CD14-positive monocyte (primary cell): ENCODE results near the gene VPS8. TPM values are rescaled to one million over a fixed set of nuclear protein-coding genes. Genes with fewer than 3 reads are reported as not detected.

Source experiments
- DNase-seq, 3 donors: peaks; one replicate each; pipeline ENCODE4 v3.0.0-alpha.2; 2011 to 2022
- H2AFZ ChIP-seq: 2 replicates; pipeline ENCODE4 v1.6.0; 2012; ENCODE audit warnings: mild to moderate bottlenecking, low read depth, low read length, inconsistent platforms; ENCODE audit not compliant: insufficient read depth, poor library complexity, severe bottlenecking
- H3K27ac ChIP-seq, 2 donors: 1 replicate in 1 of 2; 2 replicates in 1 of 2; pipeline ENCODE4 v1.5.1; 2012 to 2013; ENCODE audit warnings: low read length in 2 of 2, control low read depth in 1 of 2, inconsistent platforms in 1 of 2, low read depth in 1 of 2, mild to moderate bottlenecking in 1 of 2
- H3K27me3 ChIP-seq, 2 donors: one replicate each; pipeline versions ENCODE4 v1.6.0 to v1.6.1; 2011 to 2013; ENCODE audit warnings: low read length in 2 of 2; ENCODE audit not compliant: control insufficient read depth in 2 of 2, insufficient read depth in 2 of 2
- H3K36me3 ChIP-seq, 2 donors: replicated peaks in 1 of 2; 1 replicate in 1 of 2; 2 replicates in 1 of 2; pipeline versions ENCODE4 v1.5.1 to v1.6.1; 2012 to 2013; ENCODE audit warnings: low read length in 2 of 2, control low read depth in 1 of 2, inconsistent platforms in 1 of 2, mild to moderate bottlenecking in 1 of 2; ENCODE audit not compliant: insufficient read depth in 2 of 2, control insufficient read depth in 1 of 2
- H3K4me1 ChIP-seq, 2 donors: 1 replicate in 1 of 2; 2 replicates in 1 of 2; pipeline versions ENCODE4 v1.5.1 to v1.6.1; 2012 to 2013; ENCODE audit warnings: low read length in 2 of 2, control low read depth in 1 of 2, inconsistent platforms in 1 of 2, mild to moderate bottlenecking in 1 of 2, moderate library complexity in 1 of 2; ENCODE audit not compliant: insufficient read depth in 2 of 2, control insufficient read depth in 1 of 2
- H3K4me2 ChIP-seq: replicated peaks from 2 replicates; pipeline ENCODE3; 2012; ENCODE audit warnings: low read length, moderate library complexity, mild to moderate bottlenecking; ENCODE audit not compliant: poor library complexity, severe bottlenecking; ENCODE audit errors: extremely low read depth
- H3K4me3 ChIP-seq, 3 experiments: fragments of 200-600 bp in 1 of 3; sonication (generic) in 1 of 3; replicated peaks in 1 of 3; 1 replicate in 2 of 3; 2 replicates in 1 of 3; pipeline ENCODE4 v1.5.1; 2011 to 2013; ENCODE audit warnings: low read length in 3 of 3, mild to moderate bottlenecking in 3 of 3, control low read depth in 2 of 3, low read depth in 2 of 3, inconsistent platforms in 1 of 3, moderate library complexity in 1 of 3
- H3K79me2 ChIP-seq: 2 replicates; pipeline ENCODE4 v1.6.0; 2012; ENCODE audit warnings: mild to moderate bottlenecking, control low read depth, inconsistent platforms, low read length, moderate library complexity; ENCODE audit not compliant: insufficient read depth
- H3K9ac ChIP-seq: 2 replicates; pipeline ENCODE4 v1.6.0; 2017; ENCODE audit warnings: low read length, mild to moderate bottlenecking; ENCODE audit not compliant: insufficient read depth, poor library complexity, severe bottlenecking
- H3K9me3 ChIP-seq, 2 donors: replicated peaks in 1 of 2; 1 replicate in 1 of 2; 2 replicates in 1 of 2; pipeline versions ENCODE4 v1.5.1 to v1.6.1; 2012 to 2013; ENCODE audit warnings: low read length in 2 of 2, control low read depth in 1 of 2; ENCODE audit not compliant: control insufficient read depth in 1 of 2, insufficient read depth in 1 of 2
- H4K20me1 ChIP-seq: 2 replicates; pipeline ENCODE4 v1.6.0; 2012; ENCODE audit warnings: mild to moderate bottlenecking, low read length, control low read depth, moderate library complexity; ENCODE audit not compliant: insufficient read depth
- H3K27ac Mint-ChIP-seq, 7 donors: one replicate each; pipeline ENCODE4 v1.8.0; 2020; ENCODE audit warnings: mild to moderate bottlenecking in 7 of 7, mixed read lengths in 7 of 7, moderate library complexity in 6 of 7, inconsistent platforms in 2 of 7
- H3K27me3 Mint-ChIP-seq, 3 donors: one replicate each; pipeline ENCODE4 v1.8.0; 2021 to 2022; ENCODE audit warnings: low read depth in 3 of 3, mild to moderate bottlenecking in 3 of 3, mixed read lengths in 3 of 3, moderate library complexity in 3 of 3, inconsistent platforms in 1 of 3
- H3K36me3 Mint-ChIP-seq, 2 donors: one replicate each; pipeline ENCODE4 v1.8.0; 2020; ENCODE audit warnings: mixed read lengths in 2 of 2, inconsistent platforms in 1 of 2, mild to moderate bottlenecking in 1 of 2
- H3K4me1 Mint-ChIP-seq: one replicate; pipeline ENCODE4 v1.8.0; 2020; ENCODE audit warnings: mild to moderate bottlenecking, mixed read lengths
- H3K4me3 Mint-ChIP-seq, 2 donors: one replicate each; pipeline ENCODE4 v1.8.0; 2020; ENCODE audit warnings: mild to moderate bottlenecking in 2 of 2, mixed read lengths in 2 of 2, moderate library complexity in 1 of 2
- H3K9me3 Mint-ChIP-seq, 7 donors: one replicate each; pipeline ENCODE4 v1.8.0; 2020 to 2022; ENCODE audit warnings: mixed read lengths in 7 of 7, mild to moderate bottlenecking in 6 of 7, moderate library complexity in 6 of 7, inconsistent platforms in 2 of 7
- WGBS: methylation state at CpG from one replicate; pipeline ENCODE4 v1.1.5; 2013; ENCODE audit warnings: missing lambda C conversion rate; ENCODE audit not compliant: insufficient coverage; 5-methylcytosine and 5-hydroxymethylcytosine counted together
- intact Hi-C, 2 donors: fragments of 100-400 bp; cut with micrococcal nuclease; formaldehyde crosslinking; loops; one replicate each; pipeline versions ENCODE4 v1.15.0 to v1.15.1; 2023
- polyA plus RNA-seq, 3 donors: library from polyadenylated mRNA; depleted of rRNA in 1 of 3; unstranded in 2 of 3; stranded (reverse) in 1 of 3; fragments of 300-500 nt in 2 of 3; fragments of >200 nt in 1 of 3; fragmentation: Illumina TruSeq in 2 of 3; gene quantifications; 1 replicate in 2 of 3; 2 replicates in 1 of 3; pipeline ENCODE4 v1.2.3, GENCODE V29; 2012 to 2021
- TF ChIP-seq, protein P1 (sequence below): fragments of 200-600 bp; IDR thresholded peaks from one replicate; pipeline ENCODE4 v1.8.0; 2022; ENCODE audit warnings: antibody characterized with exemption, mild to moderate bottlenecking

The VPS8 gene
- polyA plus RNA-seq, 3 donors: 22.0 to 42.3 (median 29.2) TPM

DNA sequence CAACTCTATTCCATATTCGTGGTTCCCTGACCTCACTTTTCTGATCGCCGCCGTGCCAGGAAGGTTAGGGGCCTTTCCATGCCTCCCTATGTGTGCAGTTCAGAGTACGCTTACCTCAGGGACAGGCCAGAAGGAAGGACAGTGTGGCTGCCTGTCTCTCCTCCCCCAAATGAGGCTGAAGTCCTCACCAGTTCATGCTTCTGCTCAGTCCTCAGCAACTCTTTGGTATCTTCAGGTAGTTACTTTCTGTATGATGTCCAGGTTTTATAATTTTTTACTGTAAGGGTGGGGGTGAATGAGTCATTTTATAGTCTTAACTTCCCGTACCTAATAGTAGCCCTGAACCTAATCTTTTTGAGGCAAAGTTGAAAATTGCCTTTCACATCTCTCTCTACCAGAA, 98.7 kb downstream of the VPS8 start:
- H2AFZ ChIP-seq: no peak overlapping the region
- no peaks in the 10 kb centered on the region for H3K27me3 Mint-ChIP-seq
- H3K4me3 Mint-ChIP-seq: no peak overlapping the region
- TF ChIP-seq, protein P1, sequence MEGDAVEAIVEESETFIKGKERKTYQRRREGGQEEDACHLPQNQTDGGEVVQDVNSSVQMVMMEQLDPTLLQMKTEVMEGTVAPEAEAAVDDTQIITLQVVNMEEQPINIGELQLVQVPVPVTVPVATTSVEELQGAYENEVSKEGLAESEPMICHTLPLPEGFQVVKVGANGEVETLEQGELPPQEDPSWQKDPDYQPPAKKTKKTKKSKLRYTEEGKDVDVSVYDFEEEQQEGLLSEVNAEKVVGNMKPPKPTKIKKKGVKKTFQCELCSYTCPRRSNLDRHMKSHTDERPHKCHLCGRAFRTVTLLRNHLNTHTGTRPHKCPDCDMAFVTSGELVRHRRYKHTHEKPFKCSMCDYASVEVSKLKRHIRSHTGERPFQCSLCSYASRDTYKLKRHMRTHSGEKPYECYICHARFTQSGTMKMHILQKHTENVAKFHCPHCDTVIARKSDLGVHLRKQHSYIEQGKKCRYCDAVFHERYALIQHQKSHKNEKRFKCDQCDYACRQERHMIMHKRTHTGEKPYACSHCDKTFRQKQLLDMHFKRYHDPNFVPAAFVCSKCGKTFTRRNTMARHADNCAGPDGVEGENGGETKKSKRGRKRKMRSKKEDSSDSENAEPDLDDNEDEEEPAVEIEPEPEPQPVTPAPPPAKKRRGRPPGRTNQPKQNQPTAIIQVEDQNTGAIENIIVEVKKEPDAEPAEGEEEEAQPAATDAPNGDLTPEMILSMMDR: no peak
- H3K79me2 ChIP-seq: no peaks in the 10 kb centered on the region
- no peaks in the 10 kb centered on the region for H3K9me3 ChIP-seq
- H3K36me3 ChIP-seq: peaks cover 41 to 96% of the 10 kb centered on the region in 2 donors
- peaks cover 67 to 77% of the 10 kb centered on the region in 2 donors for H3K36me3 Mint-ChIP-seq
- H3K9ac ChIP-seq: no peak overlapping the region
- peak overlapping the region in 1 of 7 donors; percentile 11 for H3K27ac Mint-ChIP-seq
- no peaks in the 10 kb centered on the region for H3K27me3 ChIP-seq
- no peaks in the 10 kb centered on the region for H3K9me3 Mint-ChIP-seq
- no peaks in the 10 kb centered on the region for H3K4me1 ChIP-seq
- no peak overlapping the region for H3K27ac ChIP-seq
- no peak overlapping the region for H3K4me2 ChIP-seq
- intact Hi-C loops: no loop called here
- H3K4me3 ChIP-seq: no peak overlapping the region
- DNase-seq: no peak
- WGBS: 92% methylated on average over 4 of the region's 6 CpGs
- H4K20me1 ChIP-seq: peaks cover 3% of the 10 kb centered on the region
- no peaks in the 10 kb centered on the region for H3K4me1 Mint-ChIP-seq

- H3K4me1 ChIP-seq: no peaks in the 10 kb centered on the region
- no peaks in the 10 kb centered on the region for H3K4me1 Mint-ChIP-seq
- peaks cover 46 to 96% of the 10 kb centered on the region in 2 donors for H3K36me3 ChIP-seq
- no peak overlapping the region for H3K9ac ChIP-seq
- H3K4me2 ChIP-seq: no peak overlapping the region
- no peaks in the 10 kb centered on the region for H3K9me3 ChIP-seq
- H3K9me3 Mint-ChIP-seq: no peaks in the 10 kb centered on the region
- DNase-seq: no peak
- 88% methylated on average over 3 of the region's 4 CpGs for whole genome bisulfite sequencing
- H3K27ac Mint-ChIP-seq: peak overlapping the region in 1 of 7 donors; percentile 17
- H2AFZ ChIP-seq: no peak overlapping the region
- TF ChIP-seq, protein P1: no peak
- H3K36me3 Mint-ChIP-seq: peaks cover 74 to 80% of the 10 kb centered on the region in 2 donors
- no peaks in the 10 kb centered on the region for H3K79me2 ChIP-seq
- H3K27me3 ChIP-seq: no peaks in the 10 kb centered on the region
- peaks cover 3% of the 10 kb centered on the region for H4K20me1 ChIP-seq
- no peak overlapping the region for H3K27ac ChIP-seq
- H3K4me3 ChIP-seq: no peak overlapping the region
- intact Hi-C loops: no loop called here
- H3K27me3 Mint-ChIP-seq: no peaks in the 10 kb centered on the region
- no peak overlapping the region for H3K4me3 Mint-ChIP-seq
Measured at GRCh38 chr3:184911570-184911969, 99.6 kb downstream of the VPS8 start.
